Stimulated activated memory B cell treated with anti-CD40 and anti-IgM and Interleukin-4, amounts not matched to agents 10 μg/mL and 1 μg/mL and 100 μg/mL, for 72 hours (primary cell): Measurements from ENCODE around the gene WWOX.
"Not testable (repeated sequence)": the region's sequence is repeated elsewhere in the genome, so short reads cannot be mapped to it uniquely, and the experiment has no call there.

Experiments used
- ATAC-seq: fragments of 150-1000 bp; cut with Tn5 transposase; 2 replicates; pipeline ENCODE4 v1.10.0; 2021
- H3K27ac Mint-ChIP-seq: one replicate; pipeline ENCODE4 v1.8.0; 2022; ENCODE audit warnings: mild to moderate bottlenecking, mixed read lengths
- H3K27me3 Mint-ChIP-seq: one replicate; pipeline ENCODE4 v1.8.0; 2022; ENCODE audit warnings: mixed read lengths
- H3K36me3 Mint-ChIP-seq: one replicate; pipeline ENCODE4 v1.8.0; 2022; ENCODE audit warnings: mixed read lengths
- H3K4me1 Mint-ChIP-seq: one replicate; pipeline ENCODE4 v1.8.0; 2022; ENCODE audit warnings: mixed read lengths
- H3K4me3 Mint-ChIP-seq: one replicate; pipeline ENCODE4 v1.8.0; 2022; ENCODE audit warnings: mild to moderate bottlenecking, moderate library complexity, mixed read lengths
- H3K9me3 Mint-ChIP-seq: one replicate; pipeline ENCODE4 v1.8.0; 2022; ENCODE audit warnings: mixed read lengths

Gene WWOX

GRCh38 chr16:78505544-78506366 is 406.3 kb downstream of the WWOX start:
- no peaks in the 10 kb centered on the region for H3K36me3 Mint-ChIP-seq
- no peaks in the 10 kb centered on the region for H3K9me3 Mint-ChIP-seq
- no peak overlapping the region for H3K27ac Mint-ChIP-seq
- ATAC-seq, result no peak
- no peaks in the 10 kb centered on the region for H3K27me3 Mint-ChIP-seq
- H3K4me3 Mint-ChIP-seq, result no peak overlapping the region
- H3K4me1 Mint-ChIP-seq, result peaks cover 5% of the 10 kb centered on the region

GRCh38 chr16:78506367-78507193 is 407.1 kb downstream of the WWOX start:
- H3K36me3 Mint-ChIP-seq, result no peaks in the 10 kb centered on the region
- no peak overlapping the region for H3K4me3 Mint-ChIP-seq
- H3K4me1 Mint-ChIP-seq, result peaks cover 5% of the 10 kb centered on the region
- no peak for ATAC-seq
- H3K27me3 Mint-ChIP-seq, result no peaks in the 10 kb centered on the region
- no peak overlapping the region for H3K27ac Mint-ChIP-seq
- H3K9me3 Mint-ChIP-seq, result no peaks in the 10 kb centered on the region

DNA sequence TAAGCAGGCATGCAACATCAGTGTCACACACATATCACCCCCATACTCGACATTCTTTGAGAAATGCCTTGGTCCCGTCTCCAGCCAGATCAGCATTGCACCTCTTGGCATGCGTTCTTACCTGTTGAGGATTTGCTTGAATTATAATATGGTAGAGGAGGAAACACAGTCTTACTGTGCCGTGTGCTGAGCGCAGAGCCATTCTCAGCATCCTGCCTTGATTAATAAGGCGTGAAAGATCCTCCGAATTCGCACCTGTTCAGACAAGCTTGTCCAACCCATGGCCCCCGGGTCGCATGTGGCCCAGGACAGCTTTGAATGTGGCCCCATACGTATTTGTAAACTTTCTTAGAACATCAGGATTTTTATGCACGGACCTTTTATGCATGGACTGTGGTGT is 408.1 kb downstream of the WWOX start:
- Mint-ChIP-seq H3K4me1 (peaks cover 5% of the 10 kb centered on the region), H3K4me3 (no peak overlapping the region), H3K9me3 (no peaks in the 10 kb centered on the region), H3K36me3 (no peaks in the 10 kb centered on the region), H3K27ac (no peak overlapping the region), H3K27me3 (no peaks in the 10 kb centered on the region)
- no peak for ATAC-seq

DNA sequence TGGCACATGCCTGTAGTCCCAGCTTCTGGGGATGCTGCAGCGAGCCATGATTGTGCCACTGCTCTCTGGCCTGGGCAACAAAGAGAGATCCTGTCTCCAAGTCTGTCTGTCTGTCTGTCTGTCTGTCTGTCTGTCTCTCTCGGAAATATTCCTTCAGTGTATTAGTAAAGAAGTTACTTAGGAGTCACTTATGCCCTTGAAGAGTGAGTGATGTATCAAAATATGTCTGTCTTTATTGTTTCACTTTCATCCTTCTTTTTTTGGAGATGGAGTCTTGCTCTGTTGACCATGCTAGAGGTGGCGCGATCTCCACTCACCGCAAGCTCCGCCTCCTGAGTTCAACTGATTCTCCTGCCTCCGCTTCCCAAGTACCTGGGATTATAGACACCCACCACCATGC is 410.5 kb downstream of the WWOX start:
- no peak for ATAC-seq
- peaks cover 5% of the 10 kb centered on the region for H3K4me1 Mint-ChIP-seq
- H3K9me3 Mint-ChIP-seq, result no peaks in the 10 kb centered on the region
- no peak overlapping the region for H3K27ac Mint-ChIP-seq
- H3K4me3 Mint-ChIP-seq, result no peak overlapping the region
- H3K27me3 Mint-ChIP-seq, result no peaks in the 10 kb centered on the region
- no peaks in the 10 kb centered on the region for H3K36me3 Mint-ChIP-seq

GRCh38 chr16:78510496-78510895 is 411.0 kb downstream of the WWOX start:
- Mint-ChIP-seq H3K4me1 (peaks cover 5% of the 10 kb centered on the region), H3K27ac (no peak overlapping the region), H3K27me3 (no peaks in the 10 kb centered on the region), H3K9me3 (no peaks in the 10 kb centered on the region), H3K4me3 (no peak overlapping the region), H3K36me3 (no peaks in the 10 kb centered on the region)
- ATAC-seq, result no peak

DNA sequence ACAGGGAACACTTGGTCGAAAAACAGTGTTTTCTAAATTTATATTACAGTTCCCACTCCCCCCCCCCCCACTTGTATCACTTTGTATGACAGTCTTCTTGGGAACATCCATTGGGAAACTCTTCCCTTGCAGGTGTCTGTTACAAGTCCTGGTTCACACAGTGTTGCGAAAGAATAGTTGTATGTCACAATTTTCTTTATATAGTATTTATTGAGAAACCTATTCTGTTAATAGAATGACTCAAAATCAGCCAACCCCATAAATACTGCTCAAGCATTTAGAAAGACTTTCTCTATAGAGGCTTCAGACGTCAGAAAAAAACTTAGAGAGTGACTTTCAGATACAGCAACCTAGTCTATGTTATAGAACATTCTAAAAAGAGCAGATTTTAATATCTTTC is 414.4 kb downstream of the WWOX start:
- Mint-ChIP-seq H3K36me3 (no peaks in the 10 kb centered on the region), H3K4me1 (peaks cover 5% of the 10 kb centered on the region), H3K9me3 (no peaks in the 10 kb centered on the region), H3K4me3 (no peak overlapping the region), H3K27ac (no peak overlapping the region), H3K27me3 (no peaks in the 10 kb centered on the region)
- ATAC-seq, result no peak

- H3K27me3 Mint-ChIP-seq, H3K9me3 Mint-ChIP-seq, H3K4me3 Mint-ChIP-seq, H3K27ac Mint-ChIP-seq, H3K4me1 Mint-ChIP-seq, H3K36me3 Mint-ChIP-seq, ATAC-seq: not testable (repeated sequence)
Observed at GRCh38 chr16:78514888-78515287, 415.4 kb downstream of the WWOX start.

- no peaks in the 10 kb centered on the region for H3K27me3 Mint-ChIP-seq
- H3K4me3 Mint-ChIP-seq, result no peak overlapping the region
- H3K9me3 Mint-ChIP-seq, result no peaks in the 10 kb centered on the region
- H3K36me3 Mint-ChIP-seq, result no peaks in the 10 kb centered on the region
- ATAC-seq, result no peak
- H3K4me1 Mint-ChIP-seq, result no peaks in the 10 kb centered on the region
- no peak overlapping the region for H3K27ac Mint-ChIP-seq
Observed at GRCh38 chr16:78515421-78515820, 416.0 kb downstream of the WWOX start.

DNA sequence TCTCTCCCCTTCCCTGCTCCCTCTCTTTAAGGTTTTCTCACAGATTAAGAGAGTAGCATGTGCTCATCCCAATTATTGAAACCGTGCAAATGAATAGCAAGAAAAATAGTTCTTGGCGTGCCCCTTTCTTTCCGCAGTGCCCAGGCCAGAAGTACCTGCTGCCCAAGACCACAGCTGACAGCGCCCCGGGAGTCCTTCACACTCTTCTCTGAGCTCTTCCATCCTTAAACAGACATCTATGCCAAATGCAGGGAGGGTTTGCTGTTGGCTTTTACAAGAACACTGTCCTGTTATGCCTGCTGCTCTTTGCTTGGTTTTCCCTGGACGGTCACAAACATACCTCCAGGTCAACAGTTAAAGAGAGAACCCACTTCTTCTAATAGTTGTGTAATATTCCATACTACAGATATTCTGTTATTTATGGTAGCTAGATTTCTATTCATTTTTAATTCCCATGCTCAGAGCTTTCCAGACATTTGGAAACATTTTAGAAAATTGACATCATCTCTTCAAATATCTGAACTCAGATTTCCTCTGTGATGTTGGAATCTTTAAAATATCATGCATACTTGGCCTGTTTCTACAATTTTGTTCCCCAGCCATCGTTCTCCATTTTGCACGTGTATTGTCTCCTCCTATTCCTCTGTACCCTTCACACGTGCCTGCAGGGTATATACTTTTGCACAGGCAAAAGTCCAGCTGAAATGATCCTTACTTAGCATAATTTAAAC is 416.7 kb downstream of the WWOX start:
- no peak for ATAC-seq
- H3K27me3 Mint-ChIP-seq, result no peaks in the 10 kb centered on the region
- H3K4me1 Mint-ChIP-seq, result no peaks in the 10 kb centered on the region
- no peaks in the 10 kb centered on the region for H3K9me3 Mint-ChIP-seq
- H3K36me3 Mint-ChIP-seq, result no peaks in the 10 kb centered on the region
- no peak overlapping the region for H3K27ac Mint-ChIP-seq
- no peak overlapping the region for H3K4me3 Mint-ChIP-seq

DNA sequence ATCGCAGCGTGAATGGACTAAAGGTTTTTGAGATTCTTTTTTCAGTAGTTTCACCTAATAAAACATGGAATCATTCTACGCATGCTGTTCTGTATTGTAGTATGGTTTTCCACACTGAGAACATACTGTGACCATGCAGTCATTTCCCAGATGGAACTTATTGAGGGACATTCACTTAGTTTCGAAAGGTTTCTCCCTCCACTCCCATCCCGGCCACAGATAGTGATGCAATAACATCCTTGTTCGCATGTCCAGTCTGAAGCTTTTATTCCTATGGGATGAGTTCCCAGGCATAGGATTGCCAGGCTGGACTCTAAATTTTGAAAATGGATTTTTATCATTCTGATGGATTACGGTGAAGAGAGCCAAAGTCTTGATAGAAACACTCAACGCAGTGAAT is 420.4 kb downstream of the WWOX start:
- Mint-ChIP-seq H3K27me3 (no peaks in the 10 kb centered on the region), H3K27ac (no peak overlapping the region), H3K4me3 (no peak overlapping the region), H3K36me3 (no peaks in the 10 kb centered on the region), H3K9me3 (no peaks in the 10 kb centered on the region), H3K4me1 (peaks cover 22% of the 10 kb centered on the region)
- no peak for ATAC-seq

GRCh38 chr16:78520470-78520869 is 421.0 kb downstream of the WWOX start:
- no peaks in the 10 kb centered on the region for H3K9me3 Mint-ChIP-seq
- H3K27ac Mint-ChIP-seq, result no peak overlapping the region
- H3K27me3 Mint-ChIP-seq, result no peaks in the 10 kb centered on the region

GRCh38 chr16:78522327-78522726 is 422.9 kb downstream of the WWOX start:
- H3K4me1 Mint-ChIP-seq, result peaks cover 22% of the 10 kb centered on the region
- ATAC-seq, result no peak
- no peaks in the 10 kb centered on the region for H3K27me3 Mint-ChIP-seq
- H3K9me3 Mint-ChIP-seq, result no peaks in the 10 kb centered on the region
- no peak overlapping the region for H3K27ac Mint-ChIP-seq
- H3K4me3 Mint-ChIP-seq, result no peak overlapping the region
- H3K36me3 Mint-ChIP-seq, result no peaks in the 10 kb centered on the region

More at GRCh38 chr16:78520470-78520869, 421.0 kb downstream of the WWOX start:
- Mint-ChIP-seq H3K4me3 (no peak overlapping the region), H3K36me3 (no peaks in the 10 kb centered on the region), H3K4me1 (peaks cover 22% of the 10 kb centered on the region)
- no peak for ATAC-seq

DNA sequence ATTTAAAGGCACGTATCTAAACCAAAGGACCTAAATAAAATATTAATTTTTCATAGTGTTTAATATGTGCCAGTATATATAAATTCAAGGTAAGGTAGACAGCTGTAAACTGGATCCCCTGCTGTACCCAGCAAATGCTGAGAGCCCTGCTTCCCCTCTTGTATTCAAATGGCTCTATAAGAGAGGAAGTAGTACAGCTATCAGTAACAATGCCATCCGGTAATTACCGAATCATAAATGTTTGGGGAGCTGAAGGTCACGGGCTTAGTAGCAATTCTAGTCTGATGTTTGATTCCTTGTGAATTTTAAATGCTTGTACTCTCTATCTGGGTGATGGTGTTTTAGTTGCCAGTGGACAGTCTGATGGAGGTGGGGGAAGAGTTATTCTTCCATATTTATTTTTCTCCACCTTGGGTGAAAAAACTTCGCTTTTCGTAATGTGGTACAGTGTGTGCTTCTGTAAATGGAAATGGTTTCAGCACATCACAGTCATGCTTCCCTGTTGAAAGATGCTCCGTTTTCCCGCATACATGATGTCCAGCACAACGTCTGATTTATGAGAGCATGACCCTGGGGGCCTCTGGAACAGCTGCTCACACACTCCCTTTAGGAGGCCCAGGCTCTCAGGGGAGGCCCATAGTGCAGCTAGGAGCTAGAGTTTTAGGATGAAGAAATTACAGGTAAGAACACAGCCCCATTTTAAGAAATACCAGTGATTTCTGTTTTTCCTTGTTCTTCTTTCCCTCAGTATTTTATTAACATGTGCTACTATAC is 423.9 kb downstream of the WWOX start:
- Mint-ChIP-seq H3K4me3 (no peak overlapping the region), H3K27me3 (no peaks in the 10 kb centered on the region), H3K9me3 (no peaks in the 10 kb centered on the region), H3K27ac (no peak overlapping the region), H3K36me3 (no peaks in the 10 kb centered on the region), H3K4me1 (peaks cover 22% of the 10 kb centered on the region)
- peak; percentile 60 for ATAC-seq

- H3K27me3 Mint-ChIP-seq, result no peaks in the 10 kb centered on the region
- peaks cover 22% of the 10 kb centered on the region for H3K4me1 Mint-ChIP-seq
- no peak overlapping the region for H3K4me3 Mint-ChIP-seq
- H3K36me3 Mint-ChIP-seq, result no peaks in the 10 kb centered on the region
- ATAC-seq, result no peak
- H3K27ac Mint-ChIP-seq, result no peak overlapping the region
- H3K9me3 Mint-ChIP-seq, result no peaks in the 10 kb centered on the region
Observed at GRCh38 chr16:78524066-78524595, 424.7 kb downstream of the WWOX start.
